GM12878 (cell line): ENCODE results near the gene MYRFL. TPM values are rescaled to one million over a fixed set of nuclear protein-coding genes. Genes with fewer than 3 reads are reported as not detected.

ENCODE experiments used
- ATAC-seq: fragments of 200-7000 bp; cut with Tn5 transposase; 3 replicates; pipeline ENCODE4 v1.9.1; 2020; ENCODE audit warnings: mild to moderate bottlenecking, moderate library complexity
- BruUV-seq: library from RNA; stranded (reverse); fragments of 400-500 nt; replicated peaks from 2 replicates; lab custom pipeline; 2021; lab: Mats Ljungman, UMichigan
- CTCF ChIA-PET: fragments of 300-600 bp; sonication (Branson Sonifier 250); formaldehyde crosslinking; extraction: SDS; loops from one replicate; lab custom pipeline; 2021; ENCODE audit warnings: inconsistent platforms; lab: Yijun Ruan, JAX
- POLR2A ChIA-PET: fragments of 350-600 bp; formaldehyde crosslinking; extraction: SDS; loops from one replicate; lab custom pipeline; 2021; ENCODE audit warnings: inconsistent platforms; lab: Charles Lee
- RAD21 ChIA-PET: fragments of 300-600 bp; sonication (Branson Sonifier 250); formaldehyde crosslinking; loops from one replicate; lab custom pipeline; 2023; ENCODE audit warnings: antibody characterized with exemption; ENCODE audit not compliant: unreplicated experiment; lab: Charles Lee
- SMC1A ChIA-PET: fragments of 300-600 bp; sonication (Branson Sonifier 250); formaldehyde crosslinking; loops from one replicate; lab custom pipeline; 2023; ENCODE audit not compliant: unreplicated experiment, uncharacterized antibody; lab: Charles Lee
- DNase-seq: peaks from one replicate; pipeline ENCODE4 v3.0.0-alpha.2; 2011; ENCODE audit warnings: low read depth, low spot score
- FAIRE-seq: peaks from 3 replicates; lab custom pipeline; 2011; peaks lifted over from hg19 to GRCh38; lab: Jason Lieb, UNC
- H2AFZ ChIP-seq: 2 replicates; pipeline ENCODE4 v1.6.0; 2011; ENCODE audit warnings: low read depth, low read length, control low read depth; ENCODE audit not compliant: control insufficient read depth
- H3K27ac ChIP-seq: 2 replicates; pipeline ENCODE4 v1.5.1; 2011; ENCODE audit warnings: control low read depth; ENCODE audit not compliant: control insufficient read depth, insufficient read depth
- H3K27me3 ChIP-seq, 2 experiments: replicated peaks in 1 of 2; 2 replicates each; pipeline versions ENCODE4 v1.6.0 to v1.6.1; 2011; ENCODE audit warnings: low read length in 1 of 2; ENCODE audit not compliant: control insufficient read depth in 2 of 2, insufficient read depth in 2 of 2
- H3K36me3 ChIP-seq, 2 experiments: 2 replicates each; pipeline ENCODE4 v1.5.1; 2011; ENCODE audit warnings: low read length in 1 of 2; ENCODE audit not compliant: control insufficient read depth in 2 of 2, insufficient read depth in 2 of 2
- H3K4me1 ChIP-seq: 2 replicates; pipeline ENCODE4 v1.6.1; 2011; ENCODE audit warnings: mild to moderate bottlenecking, low read length, moderate library complexity, mixed read lengths; ENCODE audit not compliant: control insufficient read depth, insufficient read depth
- H3K4me2 ChIP-seq: 2 replicates; pipeline ENCODE4 v1.6.0; 2011; ENCODE audit warnings: control low read depth; ENCODE audit not compliant: control insufficient read depth, insufficient read depth
- H3K4me3 ChIP-seq: fragments of 200-600 bp; sonication (generic); 2 replicates; pipeline ENCODE4 v1.5.1; 2016
- H3K79me2 ChIP-seq: 2 replicates; pipeline ENCODE4 v1.6.0; 2011; ENCODE audit warnings: low read length; ENCODE audit not compliant: control insufficient read depth, insufficient read depth
- H3K9ac ChIP-seq: 2 replicates; pipeline ENCODE4 v1.8.0; 2011; ENCODE audit warnings: low read length, control low read depth, mixed read lengths; ENCODE audit not compliant: control insufficient read depth, insufficient read depth
- H3K9me3 ChIP-seq: replicated peaks from 3 replicates; pipeline ENCODE4 v1.5.1; 2011; ENCODE audit warnings: mild to moderate bottlenecking, low read length; ENCODE audit not compliant: control insufficient read depth, insufficient read depth
- H4K20me1 ChIP-seq: 2 replicates; pipeline ENCODE4 v1.6.0; 2011; ENCODE audit not compliant: control insufficient read depth, insufficient read depth
- BHLHE40 ChIP-seq, 2 experiments: fragments of 450-650 bp in 1 of 2; IDR thresholded peaks; 2 replicates each; pipeline ENCODE4 v1.6.1; 2011 to 2017; ENCODE audit warnings: low read depth in 2 of 2, borderline replicate concordance in 1 of 2, improper control_type of control experiment in 1 of 2, low read length in 1 of 2, mild to moderate bottlenecking in 1 of 2
- CREM ChIP-seq: IDR thresholded peaks from 2 replicates; pipeline ENCODE4 v1.6.1; 2014; ENCODE audit warnings: antibody characterized with exemption, low read depth
- E2F8 ChIP-seq: fragments of 450-650 bp; IDR thresholded peaks from 2 replicates; pipeline ENCODE4 v1.6.1; 2018; ENCODE audit warnings: mild to moderate bottlenecking, low read depth, moderate library complexity; ENCODE audit not compliant: partially characterized antibody
- ESRRA ChIP-seq: IDR thresholded peaks from 2 replicates; pipeline ENCODE4 v1.6.1; 2012; ENCODE audit warnings: mild to moderate bottlenecking, low read length, improper control_type of control experiment
- FOS ChIP-seq: IDR thresholded peaks from 3 replicates; pipeline ENCODE4 v1.6.1; 2011; ENCODE audit warnings: borderline replicate concordance; ENCODE audit not compliant: insufficient read length; ENCODE audit errors: extremely low read depth
- IRF4 ChIP-seq: IDR thresholded peaks from 2 replicates; pipeline ENCODE4 v1.6.1; 2011; ENCODE audit warnings: low read depth, low read length
- JUNB ChIP-seq: IDR thresholded peaks from 2 replicates; pipeline ENCODE4 v1.6.1; 2016; ENCODE audit warnings: antibody characterized with exemption, mild to moderate bottlenecking
- MAX ChIP-seq: IDR thresholded peaks from 2 replicates; pipeline ENCODE4 v1.6.1; 2012; ENCODE audit warnings: low read depth, low read length, improper control_type of control experiment
- MTA3 ChIP-seq: IDR thresholded peaks from 2 replicates; pipeline ENCODE4 v1.6.1; 2012; ENCODE audit warnings: low read length, inconsistent platforms, borderline replicate concordance
- POLR2AphosphoS5 ChIP-seq: IDR thresholded peaks from 2 replicates; pipeline ENCODE4 v1.6.1; 2011; ENCODE audit warnings: mild to moderate bottlenecking, low read length, inconsistent platforms
- SMAD1 ChIP-seq: fragments of 450-650 bp; IDR thresholded peaks from 2 replicates; pipeline ENCODE4 v1.6.1; 2018; ENCODE audit warnings: mild to moderate bottlenecking, low read depth; ENCODE audit not compliant: partially characterized antibody
- SRF ChIP-seq, 2 experiments: IDR thresholded peaks; 2 replicates each; pipeline ENCODE4 v1.6.1; 2011; ENCODE audit warnings: low read depth in 2 of 2, low read length in 2 of 2, mild to moderate bottlenecking in 1 of 2, moderate library complexity in 1 of 2
- STAT1 ChIP-seq: fragments of 450-650 bp; conservative IDR thresholded peaks from 2 replicates; pipeline ENCODE4 v1.6.1; 2014; ENCODE audit warnings: antibody characterized with exemption, mild to moderate bottlenecking
- TAF1 ChIP-seq: IDR thresholded peaks from 2 replicates; pipeline ENCODE4 v1.6.1; 2011; ENCODE audit warnings: mild to moderate bottlenecking, low read depth, low read length, borderline replicate concordance
- YY1 ChIP-seq: IDR thresholded peaks from 2 replicates; pipeline ENCODE4 v1.6.1; 2011; ENCODE audit warnings: low read depth, mild to moderate bottlenecking, low read length
- ZBED1 ChIP-seq: IDR thresholded peaks from 2 replicates; pipeline ENCODE4 v1.6.1; 2016; ENCODE audit warnings: borderline replicate concordance
- WGBS: methylation state at CpG from one replicate; pipeline ENCODE4 v1.1.6; 2016; ENCODE audit warnings: low lambda C conversion rate; ENCODE audit not compliant: insufficient replicate concordance, insufficient coverage; ENCODE audit errors: missing lambda C conversion rate; 5-methylcytosine and 5-hydroxymethylcytosine counted together
- in situ Hi-C: fragments of 300-500 bp; cut with MboI; formaldehyde crosslinking; loops from 9 replicates; pipeline ENCODE4 v1.14.3; 2018; ENCODE audit warnings: mixed read lengths
- intact Hi-C: fragments of 100-400 bp; cut with micrococcal nuclease; formaldehyde crosslinking; loops from one replicate; pipeline ENCODE4 v1.14.2; 2022; ENCODE audit not compliant: unreplicated experiment
- polyA plus RNA-seq, 11 experiments: library from polyadenylated mRNA; depleted of rRNA in 4 of 11; unstranded in 6 of 11; stranded (reverse) in 5 of 11; fragments of >200 nt; fragmentation: Nextera tagmentation in 4 of 11; fragmentation: Illumina TruSeq in 1 of 11; extraction: Ambion mirVana in 4 of 11; extraction: Trizol in 1 of 11; gene quantifications; 1 replicate in 1 of 11; 2 replicates in 10 of 11; pipeline versions ENCODE4 v1.2.1 to v1.2.3, GENCODE V29; 2011 to 2016; ENCODE audit warnings: inconsistent platforms in 2 of 11, missing spikeins in 2 of 11, low read depth in 1 of 11
- total RNA-seq, 4 experiments: library from RNA; depleted of rRNA in 3 of 4; stranded (reverse); fragments of >200 nt in 3 of 4; fragmentation: Illumina TruSeq in 1 of 4; extraction: Trizol in 1 of 4; gene quantifications; 2 replicates each; pipeline versions ENCODE4 v1.2.1 to v1.2.3, GENCODE V29; 2013 to 2021
- TF ChIP-seq, protein P1 (sequence below): fragments of 450-650 bp; IDR thresholded peaks from 2 replicates; pipeline ENCODE4 v1.6.1; 2016; ENCODE audit warnings: mild to moderate bottlenecking

The MYRFL gene
- total and polyA plus RNA-seq, 10 of the 15 experiments (the other 5 are each of a cell fraction or from before 2014, with no cell fraction given): 0.24 to 1.8 (median 0.64) TPM

DNA sequence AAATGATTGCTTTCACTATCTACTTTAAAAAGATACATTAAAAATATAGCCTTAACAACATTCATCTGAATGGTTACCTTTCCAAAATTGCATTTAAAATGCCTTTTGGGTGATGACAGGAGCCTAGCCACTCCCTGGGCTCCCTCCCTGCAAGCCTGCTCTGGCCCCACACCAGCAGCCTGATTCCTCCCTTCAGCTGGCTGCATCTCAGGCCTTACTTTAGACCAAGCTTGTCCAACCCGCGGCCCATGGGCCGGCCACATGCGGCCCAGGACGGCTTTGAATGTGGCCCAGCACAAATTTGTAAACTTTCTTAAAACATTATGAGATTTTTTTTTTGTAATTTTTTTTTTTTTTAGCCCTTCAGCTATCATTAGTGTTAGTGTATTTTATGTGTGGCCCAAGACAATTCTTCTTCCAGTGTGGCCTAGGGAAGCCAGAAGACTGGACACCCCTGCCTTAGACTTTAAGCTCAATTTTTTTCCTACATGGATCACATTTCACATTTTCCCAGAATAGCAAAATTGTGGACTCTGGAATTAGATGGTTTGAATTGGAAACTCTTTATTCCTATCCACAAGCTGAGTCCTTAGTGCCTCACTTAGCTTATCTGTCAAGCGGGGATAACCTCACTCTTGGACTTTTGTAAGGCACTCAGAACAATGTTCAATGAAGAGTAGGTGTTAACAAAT, 124.4 kb downstream of the MYRFL start (continued):
- no peak for TF ChIP-seq IRF4
- no peak for TF ChIP-seq YY1
- TF ChIP-seq TAF1: no peak
- TF ChIP-seq FOS: no peak
- TF ChIP-seq MAX: no peak
- TF ChIP-seq SMAD1: no peak
- TF ChIP-seq CREM: no peak
- TF ChIP-seq MTA3: no peak
- TF ChIP-seq, all 136 proteins: peak for 0

- no peaks in the 10 kb centered on the region for H3K27me3 ChIP-seq
- ATAC-seq: no peak
- no peaks in the 10 kb centered on the region for H4K20me1 ChIP-seq
- no peaks in the 10 kb centered on the region for H3K36me3 ChIP-seq
- no peak overlapping the region for H3K4me2 ChIP-seq
- no peaks in the 10 kb centered on the region for H3K4me1 ChIP-seq
- RAD21 ChIA-PET: no interaction called here
- TF ChIP-seq ZBED1 (no peak), JUNB (no peak), ESRRA (no peak), E2F8 (no peak), POLR2AphosphoS5 (no peak), SRF (IDR thresholded peaks at IDR 0.05; ENCODE audit: low read depth in 2 of 2, low read length in 2 of 2) (no peak), BHLHE40 (IDR thresholded peaks at IDR 0.05; ENCODE audit: borderline replicate concordance in 1 of 2, low read depth in 2 of 2, low read length in 1 of 2) (no peak), STAT1 (no peak)
- TF ChIP-seq, protein P1, sequence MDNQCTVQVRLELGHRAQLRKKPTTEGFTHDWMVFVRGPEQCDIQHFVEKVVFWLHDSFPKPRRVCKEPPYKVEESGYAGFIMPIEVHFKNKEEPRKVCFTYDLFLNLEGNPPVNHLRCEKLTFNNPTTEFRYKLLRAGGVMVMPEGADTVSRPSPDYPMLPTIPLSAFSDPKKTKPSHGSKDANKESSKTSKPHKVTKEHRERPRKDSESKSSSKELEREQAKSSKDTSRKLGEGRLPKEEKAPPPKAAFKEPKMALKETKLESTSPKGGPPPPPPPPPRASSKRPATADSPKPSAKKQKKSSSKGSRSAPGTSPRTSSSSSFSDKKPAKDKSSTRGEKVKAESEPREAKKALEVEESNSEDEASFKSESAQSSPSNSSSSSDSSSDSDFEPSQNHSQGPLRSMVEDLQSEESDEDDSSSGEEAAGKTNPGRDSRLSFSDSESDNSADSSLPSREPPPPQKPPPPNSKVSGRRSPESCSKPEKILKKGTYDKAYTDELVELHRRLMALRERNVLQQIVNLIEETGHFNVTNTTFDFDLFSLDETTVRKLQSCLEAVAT: no peak
- no peaks in the 10 kb centered on the region for H3K9me3 ChIP-seq
- in situ Hi-C loops (no loop called here), intact Hi-C loops (no loop called here)
- 85% methylated on average over 2 of the region's 5 CpGs for WGBS
- no peak for FAIRE-seq
- SMC1A ChIA-PET: no interaction called here
- POLR2A ChIA-PET: no interaction called here
- H2AFZ ChIP-seq: no peak overlapping the region
- BruUV-seq: no TSS peak
- H3K79me2 ChIP-seq: no peaks in the 10 kb centered on the region
- no peak overlapping the region for H3K9ac ChIP-seq
- no peak overlapping the region for H3K27ac ChIP-seq
- H3K4me3 ChIP-seq: no peak overlapping the region
- no peak for DNase-seq
- CTCF ChIA-PET: no interaction called here
These were observed 126.1 kb downstream of the MYRFL start for GRCh38 chr12:69951108-69951507.
